Fibroblast of skin of scalp (primary cell): Measurements from ENCODE around the gene TUBA1C.
A peak's percentile ranks its signal among the peaks of the same experiment; 100 is the strongest.
"Not testable (repeated sequence)": the region's sequence is repeated elsewhere in the genome, so short reads cannot be mapped to it uniquely, and the experiment has no call there.

ENCODE experiments used
- DNase-seq: peaks from one replicate; pipeline ENCODE4 v3.0.0-alpha.2; 2013

The TUBA1C gene

GRCh38 chr12:49255857-49256637 is 8.8 kb upstream of the TUBA1C start:
- DNase-seq: no peak

GRCh38 chr12:49257508-49258184 is 7.2 kb upstream of the TUBA1C start:
- DNase-seq: not testable (repeated sequence)

- DNase-seq: no peak
Measured at GRCh38 chr12:49259452-49259851, 5.4 kb upstream of the TUBA1C start.

- DNase-seq: peak; percentile 47
Measured at GRCh38 chr12:49260166-49260565, 4.7 kb upstream of the TUBA1C start.

- no peak for DNase-seq
Measured at GRCh38 chr12:49260571-49261363, 4.1 kb upstream of the TUBA1C start.

- peak; percentile 53 for DNase-seq
Measured at GRCh38 chr12:49261721-49262120, 3.2 kb upstream of the TUBA1C start.

GRCh38 chr12:49263400-49263763 is 1.5 kb upstream of the TUBA1C start:
- DNase-seq: no peak

- no peak for DNase-seq
Measured at GRCh38 chr12:49264466-49264872, 413 bp upstream of the TUBA1C start.

- not testable (repeated sequence) for DNase-seq
Measured at GRCh38 chr12:49269191-49269590, 4.3 kb downstream of the TUBA1C start.

- DNase-seq: no peak
Measured at GRCh38 chr12:49272790-49273725, 8.2 kb downstream of the TUBA1C start.

- no peak for DNase-seq
Measured at GRCh38 chr12:49273726-49274395, 9.0 kb downstream of the TUBA1C start.

GRCh38 chr12:49274396-49275069 is 9.7 kb downstream of the TUBA1C start:
- no peak for DNase-seq

- no peak for DNase-seq
Measured at GRCh38 chr12:49276304-49277290, 11.7 kb downstream of the TUBA1C start.

- no peak for DNase-seq
Measured at GRCh38 chr12:49277466-49277865, 12.6 kb downstream of the TUBA1C start.

- no peak for DNase-seq
Measured at GRCh38 chr12:49279706-49280159, 14.9 kb downstream of the TUBA1C start.

GRCh38 chr12:49280545-49280944 is 15.7 kb downstream of the TUBA1C start:
- not testable (repeated sequence) for DNase-seq

- DNase-seq: no peak
Measured at GRCh38 chr12:49282302-49282701, 17.4 kb downstream of the TUBA1C start.

GRCh38 chr12:49282740-49283375 is 18.0 kb downstream of the TUBA1C start:
- not testable (repeated sequence) for DNase-seq
